ENCODE data around the gene ANGEL1. TPM values are rescaled to one million over a fixed set of nuclear protein-coding genes. Genes with fewer than 3 reads are reported as not detected.

Gene ANGEL1
- total and polyA plus RNA-seq, 2 of the 8 experiments (the other 6 are each of a cell fraction or from before 2014, with no cell fraction given), result 26.8 to 27.2 TPM

DNA sequence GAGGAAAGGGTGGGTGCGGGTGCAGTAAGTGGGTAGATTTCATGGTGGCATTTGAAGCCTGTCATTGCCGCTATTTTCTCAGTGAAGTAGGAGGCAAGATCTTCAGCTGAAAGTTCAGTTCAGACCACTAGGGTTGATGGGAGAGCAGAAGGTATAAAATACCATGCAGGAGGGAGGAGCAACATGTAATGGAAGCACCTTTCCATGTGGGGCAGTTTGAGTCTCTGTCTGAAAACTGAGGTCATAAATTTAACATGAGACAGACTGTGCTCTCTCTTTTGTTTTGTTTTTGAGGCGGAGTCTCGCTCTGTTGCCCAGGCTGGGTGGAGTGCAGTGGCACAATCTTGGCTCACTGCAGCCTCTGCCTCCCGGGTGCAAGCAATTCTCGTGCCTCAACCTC, 36.2 kb upstream of the ANGEL1 start:
- Histone ChIP-seq H3K4me1 (replicated peaks in 1 of 4; ENCODE audit: control insufficient read depth in 3 of 4, insufficient read depth in 4 of 4, low read length in 3 of 4) (no peaks in the 10 kb centered on the region), H3K79me2 (ENCODE audit: control insufficient read depth in 1 of 2, insufficient read depth in 2 of 2, low read length in 2 of 2) (no peaks in the 10 kb centered on the region), H3K56ac (replicated peaks; ENCODE audit: insufficient read length, low read depth, low read length) (no peak overlapping the region), H2BK12ac (ENCODE audit: low read depth, low read length) (no peak overlapping the region), H2BK5ac (ENCODE audit: low read depth, low read length) (no peak overlapping the region), H4K8ac (ENCODE audit: extremely low read depth, insufficient read depth, low read length) (no peak overlapping the region), H2BK20ac (ENCODE audit: low read length) (no peak overlapping the region), H4K20me1 (replicated peaks in 1 of 2; ENCODE audit: control insufficient read depth in 1 of 2, insufficient read depth in 2 of 2, low read length in 2 of 2) (no peaks in the 10 kb centered on the region), H3K14ac (ENCODE audit: insufficient read length) (no peak overlapping the region), H2AK5ac (ENCODE audit: low read depth, low read length) (no peak overlapping the region), H3K18ac (ENCODE audit: extremely low read depth, low read length) (no peak overlapping the region), H3K4me3 (ENCODE audit: extremely low read depth in 1 of 4, insufficient read depth in 2 of 4, low read depth in 3 of 4, low read length in 4 of 4) (no peak overlapping the region), H2AFZ (ENCODE audit: low read length) (no peak overlapping the region), H4K5ac (ENCODE audit: insufficient read length, low read depth, low read length) (no peak overlapping the region), H3K79me1 (ENCODE audit: low read depth, low read length) (no peaks in the 10 kb centered on the region), H3K27ac (ENCODE audit: low read depth, low read length) (no peak overlapping the region), H3K4me2 (ENCODE audit: insufficient read depth in 1 of 2, low read depth in 2 of 2, low read length in 2 of 2) (no peak overlapping the region), H3K23ac (ENCODE audit: insufficient read length) (no peak overlapping the region), H3K4ac (replicated peaks; ENCODE audit: insufficient read length, low read depth, low read length) (no peak overlapping the region), H2BK120ac (replicated peaks; ENCODE audit: low read depth, low read length) (no peak overlapping the region), H3K23me2 (ENCODE audit: low read depth, low read length) (no peaks in the 10 kb centered on the region), H3K9me3 (ENCODE audit: insufficient read depth in 2 of 2, low read depth in 1 of 2, low read length in 1 of 2) (no peaks in the 10 kb centered on the region), H2BK15ac (ENCODE audit: low read length) (no peak overlapping the region), H3K27me3 (replicated peaks in 1 of 4; ENCODE audit: control insufficient read depth in 3 of 4, extremely low read depth in 1 of 4, insufficient read depth in 3 of 4, low read length in 3 of 4) (no peaks in the 10 kb centered on the region), H3K36me3 (ENCODE audit: control insufficient read depth in 2 of 4, insufficient read depth in 4 of 4, low read length in 3 of 4) (no peaks in the 10 kb centered on the region), H4K91ac (replicated peaks; ENCODE audit: insufficient read length, low read length) (no peak overlapping the region), H3K9ac (replicated peaks in 1 of 4; ENCODE audit: extremely low read depth in 1 of 4, low read depth in 3 of 4, low read length in 3 of 4) (no peak overlapping the region)
- DNase-seq (ENCODE audit: low read depth in 1 of 2, low spot score in 2 of 2) (no peak), FAIRE-seq (no peak)
- 96% methylated on average over 6 of the region's 6 CpGs; no CpG with 5 or more reads in 1 of the 2 experiments for WGBS, 2 experiments (ENCODE audit: extremely low coverage in 1 of 2, insufficient coverage in 1 of 2, insufficient read length in 1 of 2, insufficient replicate concordance in 2 of 2, low coverage in 1 of 2, low lambda C conversion rate in 2 of 2, missing lambda C conversion rate in 1 of 2)
- ChIA-PET POLR2A (ENCODE audit: partially characterized antibody) (interaction anchor here (1.0 to 1.1 kb wide), 2 partner anchors 13 to 19 kb away, joined by 3 read pairs; no protein-coding TSS in a partner anchor), CTCF (ENCODE audit: partially characterized antibody) (interaction anchor here (0.6 to 1.8 kb wide), 10 partner anchors 11 to 373 kb away, joined by 3 to 7 read pairs (median 4); no protein-coding TSS in a partner anchor)
- TF ChIP-seq, protein P1, sequence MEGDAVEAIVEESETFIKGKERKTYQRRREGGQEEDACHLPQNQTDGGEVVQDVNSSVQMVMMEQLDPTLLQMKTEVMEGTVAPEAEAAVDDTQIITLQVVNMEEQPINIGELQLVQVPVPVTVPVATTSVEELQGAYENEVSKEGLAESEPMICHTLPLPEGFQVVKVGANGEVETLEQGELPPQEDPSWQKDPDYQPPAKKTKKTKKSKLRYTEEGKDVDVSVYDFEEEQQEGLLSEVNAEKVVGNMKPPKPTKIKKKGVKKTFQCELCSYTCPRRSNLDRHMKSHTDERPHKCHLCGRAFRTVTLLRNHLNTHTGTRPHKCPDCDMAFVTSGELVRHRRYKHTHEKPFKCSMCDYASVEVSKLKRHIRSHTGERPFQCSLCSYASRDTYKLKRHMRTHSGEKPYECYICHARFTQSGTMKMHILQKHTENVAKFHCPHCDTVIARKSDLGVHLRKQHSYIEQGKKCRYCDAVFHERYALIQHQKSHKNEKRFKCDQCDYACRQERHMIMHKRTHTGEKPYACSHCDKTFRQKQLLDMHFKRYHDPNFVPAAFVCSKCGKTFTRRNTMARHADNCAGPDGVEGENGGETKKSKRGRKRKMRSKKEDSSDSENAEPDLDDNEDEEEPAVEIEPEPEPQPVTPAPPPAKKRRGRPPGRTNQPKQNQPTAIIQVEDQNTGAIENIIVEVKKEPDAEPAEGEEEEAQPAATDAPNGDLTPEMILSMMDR (IDR thresholded peaks at IDR 0.05; ENCODE audit: control extremely low read depth in 1 of 3, insufficient read depth in 1 of 3, low read depth in 1 of 3, low read length in 3 of 3), result peak in 2 of 3 experiments; percentile 13 to 25; a peak in 2 of 4 replicates
- TF ChIP-seq KDM4A (IDR thresholded peaks at IDR 0.05; ENCODE audit: low read depth, low read length, severe bottlenecking) (no peak), SP1 (IDR thresholded peaks at IDR 0.05; ENCODE audit: low read depth, low read length) (no peak), YY1 (IDR thresholded peaks at IDR 0.05; ENCODE audit: low read depth, low read length) (no peak), JUN (IDR thresholded peaks at IDR 0.05; ENCODE audit: low read depth, low read length) (no peak), ASH2L (IDR thresholded peaks at IDR 0.05; ENCODE audit: low read length) (no peak), RBBP5 (IDR thresholded peaks at IDR 0.05; ENCODE audit: borderline replicate concordance, low read depth, low read length) (no peak), EGR1 (IDR thresholded peaks at IDR 0.05; ENCODE audit: borderline replicate concordance, low read depth, low read length) (no peak)

All from H1 (cell line).